DOHH2 (cell line): ENCODE measurements around the gene BRI3BP.

Source experiments
- H3F3A ChIP-seq: fragments of 200-600 bp; sonication (generic), shearing (Covaris generic); 2 replicates; pipeline ENCODE4 v1.6.0; 2016; ENCODE audit warnings: antibody characterized with exemption, mild to moderate bottlenecking; ENCODE audit not compliant: control insufficient read depth, insufficient read depth
- H3K27ac ChIP-seq: fragments of 200-600 bp; sonication (generic); 2 replicates; pipeline ENCODE4 v1.5.1; 2014; ENCODE audit warnings: low read depth, mild to moderate bottlenecking, low read length, moderate library complexity
- H3K27me3 ChIP-seq: fragments of 200-600 bp; sonication (generic); 2 replicates; pipeline ENCODE4 v1.6.1; 2014; ENCODE audit warnings: mild to moderate bottlenecking, low read length, mixed read lengths; ENCODE audit not compliant: control insufficient read depth
- H3K36me3 ChIP-seq: fragments of 200-600 bp; sonication (generic); 2 replicates; pipeline ENCODE4 v1.6.1; 2014; ENCODE audit warnings: mild to moderate bottlenecking, low read length, moderate library complexity, mixed read lengths; ENCODE audit not compliant: control insufficient read depth
- H3K4me1 ChIP-seq: fragments of 200-600 bp; sonication (generic); 2 replicates; pipeline ENCODE4 v1.6.1; 2014; ENCODE audit warnings: mild to moderate bottlenecking, low read length, mixed read lengths; ENCODE audit not compliant: control insufficient read depth
- H3K4me2 ChIP-seq: fragments of 200-600 bp; sonication (generic); 2 replicates; pipeline ENCODE4 v1.6.0; 2014; ENCODE audit warnings: mild to moderate bottlenecking, low read length, moderate library complexity
- H3K4me3 ChIP-seq: fragments of 200-600 bp; sonication (generic); 2 replicates; pipeline ENCODE4 v1.5.1; 2014; ENCODE audit warnings: mild to moderate bottlenecking, low read length, mixed read lengths
- H3K79me2 ChIP-seq: fragments of 200-600 bp; sonication (generic); 2 replicates; pipeline ENCODE4 v1.6.1; 2014; ENCODE audit warnings: mild to moderate bottlenecking, low read length, mixed read lengths; ENCODE audit not compliant: control insufficient read depth
- H3K9me2 ChIP-seq: fragments of 200-600 bp; sonication (generic); replicated peaks from 2 replicates; pipeline ENCODE4 v1.6.1; 2014; ENCODE audit warnings: mild to moderate bottlenecking, low read length, mixed read lengths; ENCODE audit not compliant: control insufficient read depth
- H3K9me3 ChIP-seq: fragments of 200-600 bp; sonication (generic); 2 replicates; pipeline ENCODE4 v1.6.1; 2014; ENCODE audit warnings: antibody characterized with exemption, low read length, mixed read lengths; ENCODE audit not compliant: control insufficient read depth, insufficient read depth
- H4K20me1 ChIP-seq: fragments of 200-600 bp; sonication (generic); 2 replicates; pipeline ENCODE4 v1.6.0; 2014; ENCODE audit warnings: low read depth, mild to moderate bottlenecking, antibody characterized with exemption, low read length, moderate library complexity; ENCODE audit not compliant: control insufficient read depth, insufficient read depth
- CTCF ChIP-seq: fragments of 200-600 bp; sonication (generic); IDR thresholded peaks from one replicate; pipeline ENCODE4 v1.5.1; 2014; ENCODE audit warnings: antibody characterized with exemption, mild to moderate bottlenecking, low read depth, low read length; ENCODE audit not compliant: poor library complexity, severe bottlenecking
- EZH2phosphoT487 ChIP-seq: fragments of 200-600 bp; sonication (generic); IDR thresholded peaks from 2 replicates; pipeline ENCODE4 v1.6.1; 2017; ENCODE audit warnings: borderline replicate concordance, mild to moderate bottlenecking, antibody characterized with exemption, low read length, moderate library complexity, mixed read lengths

BRI3BP gene

GRCh38 chr12:124954771-124955170, 38.7 kb upstream of the BRI3BP start:
- Histone ChIP-seq H3K4me1 (no peaks in the 10 kb centered on the region), H3F3A (no peaks in the 10 kb centered on the region), H3K36me3 (peaks cover 82% of the 10 kb centered on the region), H3K4me3 (no peak overlapping the region), H3K27me3 (no peaks in the 10 kb centered on the region), H3K27ac (no peak overlapping the region), H3K4me2 (no peak overlapping the region), H3K9me2 (no peaks in the 10 kb centered on the region), H4K20me1 (no peaks in the 10 kb centered on the region), H3K9me3 (no peaks in the 10 kb centered on the region), H3K79me2 (no peaks in the 10 kb centered on the region)
- no peak for TF ChIP-seq CTCF
- no peak for TF ChIP-seq EZH2phosphoT487

DNA sequence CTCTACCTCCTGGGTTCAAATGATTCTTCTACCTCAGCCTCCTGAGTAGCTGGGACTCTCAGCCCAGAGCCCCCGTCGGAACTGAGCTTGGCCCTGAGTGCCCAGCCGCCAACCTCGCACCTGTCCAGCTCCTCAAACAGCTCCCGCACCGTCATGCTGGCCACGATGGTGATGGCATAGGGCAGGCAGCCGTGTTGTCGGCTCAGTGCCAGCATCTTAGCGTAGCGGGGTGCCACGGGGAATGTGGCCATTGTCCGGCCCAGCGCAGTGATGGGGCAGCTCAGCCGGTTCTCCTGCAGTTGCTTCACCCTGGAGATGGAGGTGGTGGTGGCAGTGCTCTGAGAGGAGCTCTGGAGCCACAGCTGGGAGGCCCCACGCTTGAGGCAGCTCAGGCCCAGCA, 36.9 kb upstream of the BRI3BP start:
- no peaks in the 10 kb centered on the region for H3K4me1 ChIP-seq

GRCh38 chr12:124961055-124961454, 32.4 kb upstream of the BRI3BP start:
- Histone ChIP-seq H3K9me2 (no peaks in the 10 kb centered on the region), H3K36me3 (peaks cover 77% of the 10 kb centered on the region), H4K20me1 (no peaks in the 10 kb centered on the region)

More for the DNA sequence above, 36.9 kb upstream of the BRI3BP start:
- Histone ChIP-seq H3K9me2 (no peaks in the 10 kb centered on the region), H3F3A (no peaks in the 10 kb centered on the region), H3K27ac (no peak overlapping the region), H3K79me2 (no peaks in the 10 kb centered on the region), H3K4me2 (no peak overlapping the region), H3K27me3 (no peaks in the 10 kb centered on the region), H3K9me3 (no peaks in the 10 kb centered on the region), H3K4me3 (no peak overlapping the region), H4K20me1 (no peaks in the 10 kb centered on the region), H3K36me3 (peaks cover 80% of the 10 kb centered on the region)
- TF ChIP-seq EZH2phosphoT487 (no peak), CTCF (no peak)

More at GRCh38 chr12:124961055-124961454, 32.4 kb upstream of the BRI3BP start:
- Histone ChIP-seq H3K79me2 (no peaks in the 10 kb centered on the region), H3K27me3 (no peaks in the 10 kb centered on the region), H3F3A (no peaks in the 10 kb centered on the region), H3K9me3 (no peaks in the 10 kb centered on the region), H3K4me3 (no peak overlapping the region), H3K27ac (no peak overlapping the region), H3K4me1 (no peaks in the 10 kb centered on the region), H3K4me2 (no peak overlapping the region)
- TF ChIP-seq EZH2phosphoT487: no peak
- no peak for TF ChIP-seq CTCF
